Stimulated activated CD4-positive, alpha-beta T cell treated with anti-CD3 and anti-CD28 coated beads, Interleukin-1b, Interleukin-23, amount 100 ng/mL, for 48 hours (primary cell): Measurements from ENCODE around the gene CYFIP1.

ENCODE experiments used
- DNase-seq: peaks from one replicate; pipeline ENCODE4 v3.0.0-alpha.2; 2020

Gene CYFIP1

GRCh38 chr15:22967084-22967770, 12.9 kb downstream of the CYFIP1 start:
- no peak for DNase-seq

- no peak for DNase-seq
These were observed 13.7 kb downstream of the CYFIP1 start for GRCh38 chr15:22966321-22967083.

- no peak for DNase-seq
These were observed 16.5 kb downstream of the CYFIP1 start for GRCh38 chr15:22963641-22964040.

GRCh38 chr15:22962611-22963010, 17.6 kb downstream of the CYFIP1 start:
- DNase-seq, result no peak

GRCh38 chr15:22961762-22962161, 18.4 kb downstream of the CYFIP1 start:
- no peak for DNase-seq

- DNase-seq, result no peak
These were observed 19.6 kb downstream of the CYFIP1 start for GRCh38 chr15:22960556-22960955.

- no peak for DNase-seq
These were observed 20.0 kb downstream of the CYFIP1 start for GRCh38 chr15:22960126-22960525.

GRCh38 chr15:22959321-22960101, 20.7 kb downstream of the CYFIP1 start:
- no peak for DNase-seq

GRCh38 chr15:22958487-22959280, 21.5 kb downstream of the CYFIP1 start:
- DNase-seq, result no peak

GRCh38 chr15:22956978-22957260, 23.2 kb downstream of the CYFIP1 start:
- DNase-seq, result no peak

- DNase-seq, result no peak
These were observed 23.8 kb downstream of the CYFIP1 start for GRCh38 chr15:22956257-22956977.

- no peak for DNase-seq
These were observed 24.5 kb downstream of the CYFIP1 start for GRCh38 chr15:22955544-22956119.

- no peak for DNase-seq
These were observed 25.2 kb downstream of the CYFIP1 start for GRCh38 chr15:22954798-22955543.

- no peak for DNase-seq
These were observed 25.8 kb downstream of the CYFIP1 start for GRCh38 chr15:22954326-22954725.

GRCh38 chr15:22952796-22953579, 27.2 kb downstream of the CYFIP1 start:
- DNase-seq, result no peak

GRCh38 chr15:22951381-22952280, 28.5 kb downstream of the CYFIP1 start:
- DNase-seq, result no peak

- no peak for DNase-seq
These were observed 29.2 kb downstream of the CYFIP1 start for GRCh38 chr15:22951031-22951380.

- DNase-seq, result no peak
These were observed 29.7 kb downstream of the CYFIP1 start for GRCh38 chr15:22950256-22950990.

GRCh38 chr15:22949074-22949547, 31.1 kb downstream of the CYFIP1 start:
- no peak for DNase-seq
